ENCODE measurements around the gene TNNT1. TPM values are rescaled to one million over a fixed set of nuclear protein-coding genes. Genes with fewer than 3 reads are reported as not detected.

TNNT1 gene
- total RNA-seq, 1 donor from 2014 or later, result not detected

GRCh38 chr19:55169136-55169535 is 20.1 kb upstream of the TNNT1 start:
- Mint-ChIP-seq H3K27me3 (ENCODE audit: unreplicated experiment) (peaks cover 37% of the 10 kb centered on the region), H3K9me3 (ENCODE audit: unreplicated experiment) (no peaks in the 10 kb centered on the region), H3K4me3 (ENCODE audit: unreplicated experiment) (no peak overlapping the region), H3K27ac (ENCODE audit: unreplicated experiment) (no peak overlapping the region), H3K4me1 (ENCODE audit: unreplicated experiment) (peaks cover 25% of the 10 kb centered on the region), H3K36me3 (ENCODE audit: unreplicated experiment) (no peaks in the 10 kb centered on the region)
- no peak for TF ChIP-seq CTCF (IDR thresholded peaks at IDR 0.05)
- no peak for DNase-seq (ENCODE audit: extremely low spot score, unreplicated experiment)

GRCh38 chr19:55166530-55167268 is 17.7 kb upstream of the TNNT1 start, which contains the start of gene DNAAF3:
TSS of gene DNAAF3 (minus strand) at chr19:55166613. CDS start at chr19:55166413, 200 bp downstream.
- H3K9me3 Mint-ChIP-seq (ENCODE audit: unreplicated experiment), result no peaks in the 10 kb centered on the region
- H3K36me3 Mint-ChIP-seq (ENCODE audit: unreplicated experiment), result no peaks in the 10 kb centered on the region
- H3K4me3 Mint-ChIP-seq (ENCODE audit: unreplicated experiment), result peak within 1 kb of the TSS; percentile 98
- H3K4me1 Mint-ChIP-seq (ENCODE audit: unreplicated experiment), result peaks cover 11% of the 10 kb centered on the region
- H3K27me3 Mint-ChIP-seq (ENCODE audit: unreplicated experiment), result peaks cover 28% of the 10 kb centered on the region
- peak; percentile 98 for DNase-seq (ENCODE audit: extremely low spot score, unreplicated experiment)
- no peak for TF ChIP-seq CTCF (IDR thresholded peaks at IDR 0.05)
- H3K27ac Mint-ChIP-seq (ENCODE audit: unreplicated experiment), result peak within 1 kb of the TSS; percentile 90

GRCh38 chr19:55165952-55166529 is 17.0 kb upstream of the TNNT1 start:
- H3K4me3 Mint-ChIP-seq (ENCODE audit: unreplicated experiment), result peak overlapping the region; percentile 98
- H3K27me3 Mint-ChIP-seq (ENCODE audit: unreplicated experiment), result peaks cover 23% of the 10 kb centered on the region
- H3K27ac Mint-ChIP-seq (ENCODE audit: unreplicated experiment), result peak overlapping the region; percentile 90
- DNase-seq (ENCODE audit: extremely low spot score, unreplicated experiment), result peak; percentile 92
- H3K9me3 Mint-ChIP-seq (ENCODE audit: unreplicated experiment), result no peaks in the 10 kb centered on the region
- peak; percentile 73 for TF ChIP-seq CTCF (IDR thresholded peaks at IDR 0.05)
- H3K36me3 Mint-ChIP-seq (ENCODE audit: unreplicated experiment), result no peaks in the 10 kb centered on the region
- H3K4me1 Mint-ChIP-seq (ENCODE audit: unreplicated experiment), result peaks cover 11% of the 10 kb centered on the region

- no peak for DNase-seq (ENCODE audit: extremely low spot score, unreplicated experiment)
- no peak overlapping the region for H3K27ac Mint-ChIP-seq (ENCODE audit: unreplicated experiment)
Measured at GRCh38 chr19:55161571-55162322, 12.7 kb upstream of the TNNT1 start.

More at GRCh38 chr19:55161571-55162322, 12.7 kb upstream of the TNNT1 start:
- no peak for TF ChIP-seq CTCF (IDR thresholded peaks at IDR 0.05)
- H3K4me3 Mint-ChIP-seq (ENCODE audit: unreplicated experiment), result no peak overlapping the region
- peaks cover 29% of the 10 kb centered on the region for H3K4me1 Mint-ChIP-seq (ENCODE audit: unreplicated experiment)
- H3K27me3 Mint-ChIP-seq (ENCODE audit: unreplicated experiment), result peaks cover 4% of the 10 kb centered on the region
- no peaks in the 10 kb centered on the region for H3K36me3 Mint-ChIP-seq (ENCODE audit: unreplicated experiment)
- no peaks in the 10 kb centered on the region for H3K9me3 Mint-ChIP-seq (ENCODE audit: unreplicated experiment)

Measured in osteocyte (in vitro differentiated cells).